Measurements from ENCODE around the gene ABCC5.
"Not testable (repeated sequence)": the region's sequence is repeated elsewhere in the genome, so short reads cannot be mapped to it uniquely, and the experiment has no call there.

Gene ABCC5

GRCh38 chr3:184017672-184018423 is at the start of gene ABCC5:
Gene ABCC5, minus strand, starts transcription at chr3:184017884. Its CDS starts 3,492 bp downstream, at chr3:184014392.
- peak within 1 kb of the TSS; percentile 94 for H3K27ac Mint-ChIP-seq

DNA sequence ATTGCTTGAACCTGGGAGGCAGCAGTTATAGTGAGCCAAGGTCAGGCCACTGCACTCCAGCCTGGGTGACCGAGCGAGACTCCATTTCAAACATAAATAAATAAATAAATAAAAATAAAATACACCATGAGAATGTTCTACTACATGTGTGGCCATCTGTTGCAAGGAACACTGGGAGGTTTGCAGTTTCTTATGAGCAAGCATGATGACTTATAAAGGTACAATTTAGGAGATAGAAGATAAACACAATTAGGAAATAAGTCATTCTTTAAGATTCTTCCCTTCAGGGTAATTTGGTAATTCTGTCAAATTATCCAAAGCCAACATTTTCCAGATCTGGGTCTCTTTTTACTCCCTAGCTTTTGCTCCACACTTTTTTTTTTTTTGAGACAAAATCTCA is 48.5 kb upstream of the ABCC5 start:
- Mint-ChIP-seq H3K9me3 (peaks cover 9% of the 10 kb centered on the region), H3K4me1 (ENCODE audit: low read depth) (no peaks in the 10 kb centered on the region), H3K27me3 (peaks cover 8% of the 10 kb centered on the region), H3K36me3 (ENCODE audit: low read depth) (no peaks in the 10 kb centered on the region), H3K4me3 (no peak overlapping the region), H3K27ac (no peak overlapping the region)
- intact Hi-C loops (cut with micrococcal nuclease): no loop called here

More at GRCh38 chr3:184017672-184018423, at the start of gene ABCC5:
- H3K36me3 Mint-ChIP-seq (ENCODE audit: low read depth): peaks cover 46% of the 10 kb centered on the region
- peaks cover 3% of the 10 kb centered on the region for H3K27me3 Mint-ChIP-seq
- no peaks in the 10 kb centered on the region for H3K9me3 Mint-ChIP-seq
- peaks cover 45% of the 10 kb centered on the region for H3K4me1 Mint-ChIP-seq (ENCODE audit: low read depth)
- intact Hi-C loops (cut with micrococcal nuclease): loop anchor here (1.0 to 5.0 kb wide), 5 partner anchors 11 to 234 kb away; no protein-coding TSS in a partner anchor
- peak within 1 kb of the TSS; percentile 98 for H3K4me3 Mint-ChIP-seq

DNA sequence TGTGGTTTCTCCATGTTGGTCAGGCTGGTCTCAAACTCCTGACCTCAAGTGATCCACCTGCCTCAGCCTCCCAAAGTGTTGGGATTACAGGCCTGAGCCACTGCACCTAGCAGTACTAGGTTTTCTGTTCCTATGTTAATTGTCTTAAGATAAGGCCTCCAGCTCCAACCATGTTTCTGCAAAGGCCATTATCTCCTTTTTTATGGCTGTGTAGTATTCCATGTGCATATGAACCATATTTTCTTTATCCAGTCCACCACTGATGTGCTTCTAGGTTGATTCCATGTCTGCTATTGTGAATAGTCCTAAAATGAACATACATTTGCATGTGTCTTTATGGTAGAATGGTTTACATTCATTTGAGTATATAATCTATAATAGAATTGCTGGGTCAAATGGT is 45.0 kb upstream of the ABCC5 start:
- Mint-ChIP-seq H3K9me3 (no peaks in the 10 kb centered on the region), H3K4me3 (no peak overlapping the region), H3K36me3 (ENCODE audit: low read depth) (no peaks in the 10 kb centered on the region), H3K27me3 (peaks cover 5% of the 10 kb centered on the region), H3K27ac (no peak overlapping the region), H3K4me1 (ENCODE audit: low read depth) (no peaks in the 10 kb centered on the region)
- intact Hi-C loops (cut with micrococcal nuclease): no loop called here

- H3K4me1 Mint-ChIP-seq (ENCODE audit: low read depth): no peaks in the 10 kb centered on the region
- no peaks in the 10 kb centered on the region for H3K36me3 Mint-ChIP-seq (ENCODE audit: low read depth)
- intact Hi-C loops (cut with micrococcal nuclease): no loop called here
- H3K9me3 Mint-ChIP-seq: no peaks in the 10 kb centered on the region
- H3K27me3 Mint-ChIP-seq: peaks cover 3% of the 10 kb centered on the region
- no peak overlapping the region for H3K27ac Mint-ChIP-seq
- no peak overlapping the region for H3K4me3 Mint-ChIP-seq
These were observed 41.7 kb upstream of the ABCC5 start for GRCh38 chr3:184059424-184059823.

- H3K27ac Mint-ChIP-seq: no peak overlapping the region
- no peak overlapping the region for H3K4me3 Mint-ChIP-seq
- no peaks in the 10 kb centered on the region for H3K27me3 Mint-ChIP-seq
- intact Hi-C loops (cut with micrococcal nuclease): no loop called here
- H3K4me1 Mint-ChIP-seq (ENCODE audit: low read depth): no peaks in the 10 kb centered on the region
- H3K36me3 Mint-ChIP-seq (ENCODE audit: low read depth): no peaks in the 10 kb centered on the region
- no peaks in the 10 kb centered on the region for H3K9me3 Mint-ChIP-seq
These were observed 40.3 kb upstream of the ABCC5 start for GRCh38 chr3:184058029-184058428.

DNA sequence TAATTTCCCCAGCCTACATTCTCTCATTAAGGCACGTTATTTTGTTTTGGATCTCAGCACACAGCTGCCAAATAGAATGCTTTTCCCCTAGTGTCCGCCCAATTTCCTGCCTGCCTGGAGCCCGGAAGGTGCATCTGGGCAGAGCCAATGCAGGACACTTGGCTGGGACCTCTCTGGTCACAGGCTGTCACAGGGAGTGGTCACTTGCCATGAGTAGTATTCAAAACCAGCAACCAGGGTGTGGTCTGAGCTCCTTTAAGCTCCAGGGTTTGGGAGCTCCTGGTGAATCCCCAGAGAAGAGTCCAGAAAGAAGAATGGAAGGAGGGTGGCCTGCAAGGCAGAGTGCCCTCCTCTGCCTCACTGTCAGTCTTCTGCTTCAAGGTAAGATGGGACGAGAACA is 35.1 kb upstream of the ABCC5 start, which contains the start of gene HTR3C:
Gene HTR3C, plus strand, starts transcription at position 281 of the 400 bp plus-strand sequence. Its CDS starts 34 bp downstream, at position 315.
- Mint-ChIP-seq H3K27me3 (peaks cover 5% of the 10 kb centered on the region), H3K4me1 (ENCODE audit: low read depth) (peaks cover 6% of the 10 kb centered on the region)
- intact Hi-C loops (cut with micrococcal nuclease): no loop called here

DNA sequence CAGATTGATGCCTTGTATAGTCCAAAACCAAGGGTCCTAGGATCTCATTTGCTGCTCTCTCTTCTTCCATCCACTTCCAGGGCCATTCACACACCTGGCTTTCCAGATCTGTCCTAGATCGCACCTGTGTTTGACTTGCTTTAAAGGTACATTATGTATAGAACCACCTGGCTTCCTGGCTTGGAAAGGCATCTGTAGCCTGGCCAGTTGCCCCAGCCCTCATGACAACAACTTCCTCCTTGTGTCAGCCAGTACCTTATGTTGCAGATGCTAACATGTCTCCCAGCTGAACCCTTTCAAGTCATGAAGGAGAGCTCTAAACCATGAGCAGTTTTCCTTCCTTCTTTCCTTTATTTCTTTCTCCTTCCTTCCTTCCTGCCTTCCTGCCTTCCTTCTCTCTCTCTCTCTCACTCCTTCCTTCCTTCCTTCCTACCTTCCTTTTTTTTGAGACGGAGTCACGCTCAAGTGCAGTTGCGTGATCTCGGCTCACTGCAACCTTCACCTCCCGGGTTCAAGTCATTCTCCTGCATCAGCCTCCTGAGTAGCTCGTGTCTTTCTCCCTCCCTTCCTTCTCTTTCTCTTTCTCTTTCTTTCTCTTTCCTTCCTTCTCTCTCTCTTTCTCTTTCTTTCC is 32.6 kb upstream of the ABCC5 start:
- H3K4me3 Mint-ChIP-seq: no peak overlapping the region
- no peaks in the 10 kb centered on the region for H3K9me3 Mint-ChIP-seq
- no peak overlapping the region for H3K27ac Mint-ChIP-seq
- H3K4me1 Mint-ChIP-seq (ENCODE audit: low read depth): peaks cover 6% of the 10 kb centered on the region
- no peaks in the 10 kb centered on the region for H3K36me3 Mint-ChIP-seq (ENCODE audit: low read depth)
- intact Hi-C loops (cut with micrococcal nuclease): no loop called here
- H3K27me3 Mint-ChIP-seq: peaks cover 5% of the 10 kb centered on the region

More for the DNA sequence above, 35.1 kb upstream of the ABCC5 start, which contains the start of gene HTR3C:
- Mint-ChIP-seq H3K4me3 (no peak within 1 kb of the TSS), H3K36me3 (ENCODE audit: low read depth) (no peaks in the 10 kb centered on the region), H3K27ac (no peak within 1 kb of the TSS), H3K9me3 (no peaks in the 10 kb centered on the region)

DNA sequence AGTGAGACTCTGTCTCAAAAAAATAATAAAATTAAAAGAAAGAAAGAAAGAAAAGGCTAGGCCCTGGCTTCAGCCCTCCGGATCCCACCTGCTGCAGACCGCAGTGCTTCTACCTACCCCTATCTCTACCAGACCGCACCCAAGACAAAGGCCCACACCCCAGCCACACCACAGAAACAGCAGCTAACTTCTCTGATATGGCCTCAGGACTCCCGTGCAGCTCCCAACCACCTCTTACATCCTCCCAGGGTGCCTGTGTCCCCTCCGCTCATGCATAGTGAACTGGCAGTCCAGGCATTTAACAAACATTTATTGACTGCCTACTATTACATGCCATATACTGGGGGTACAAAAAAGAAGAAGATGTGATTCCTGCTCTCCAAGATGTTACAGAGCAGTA is 28.3 kb upstream of the ABCC5 start:
- no peaks in the 10 kb centered on the region for H3K9me3 Mint-ChIP-seq
- no peaks in the 10 kb centered on the region for H3K36me3 Mint-ChIP-seq (ENCODE audit: low read depth)
- H3K4me1 Mint-ChIP-seq (ENCODE audit: low read depth): peaks cover 6% of the 10 kb centered on the region
- intact Hi-C loops (cut with micrococcal nuclease): no loop called here
- no peak overlapping the region for H3K27ac Mint-ChIP-seq
- no peak overlapping the region for H3K4me3 Mint-ChIP-seq
- H3K27me3 Mint-ChIP-seq: no peaks in the 10 kb centered on the region

GRCh38 chr3:184042617-184043016 is 24.9 kb upstream of the ABCC5 start:
- no peaks in the 10 kb centered on the region for H3K27me3 Mint-ChIP-seq
- intact Hi-C loops (cut with micrococcal nuclease): no loop called here
- no peaks in the 10 kb centered on the region for H3K36me3 Mint-ChIP-seq (ENCODE audit: low read depth)
- no peak overlapping the region for H3K27ac Mint-ChIP-seq
- no peaks in the 10 kb centered on the region for H3K9me3 Mint-ChIP-seq
- H3K4me1 Mint-ChIP-seq (ENCODE audit: low read depth): no peaks in the 10 kb centered on the region
- H3K4me3 Mint-ChIP-seq: no peak overlapping the region

GRCh38 chr3:184040010-184040409 is 22.3 kb upstream of the ABCC5 start:
- no peak overlapping the region for H3K27ac Mint-ChIP-seq
- no peaks in the 10 kb centered on the region for H3K27me3 Mint-ChIP-seq
- no peaks in the 10 kb centered on the region for H3K36me3 Mint-ChIP-seq (ENCODE audit: low read depth)
- intact Hi-C loops (cut with micrococcal nuclease): no loop called here
- no peaks in the 10 kb centered on the region for H3K4me1 Mint-ChIP-seq (ENCODE audit: low read depth)
- no peak overlapping the region for H3K4me3 Mint-ChIP-seq
- no peaks in the 10 kb centered on the region for H3K9me3 Mint-ChIP-seq

- Mint-ChIP-seq H3K9me3 (no peaks in the 10 kb centered on the region), H3K27me3 (peaks cover 2% of the 10 kb centered on the region), H3K4me3 (no peak overlapping the region), H3K36me3 (ENCODE audit: low read depth) (no peaks in the 10 kb centered on the region), H3K27ac (no peak overlapping the region), H3K4me1 (ENCODE audit: low read depth) (no peaks in the 10 kb centered on the region)
- intact Hi-C loops (cut with micrococcal nuclease): no loop called here
These were observed 21.7 kb upstream of the ABCC5 start for GRCh38 chr3:184039414-184039813.

DNA sequence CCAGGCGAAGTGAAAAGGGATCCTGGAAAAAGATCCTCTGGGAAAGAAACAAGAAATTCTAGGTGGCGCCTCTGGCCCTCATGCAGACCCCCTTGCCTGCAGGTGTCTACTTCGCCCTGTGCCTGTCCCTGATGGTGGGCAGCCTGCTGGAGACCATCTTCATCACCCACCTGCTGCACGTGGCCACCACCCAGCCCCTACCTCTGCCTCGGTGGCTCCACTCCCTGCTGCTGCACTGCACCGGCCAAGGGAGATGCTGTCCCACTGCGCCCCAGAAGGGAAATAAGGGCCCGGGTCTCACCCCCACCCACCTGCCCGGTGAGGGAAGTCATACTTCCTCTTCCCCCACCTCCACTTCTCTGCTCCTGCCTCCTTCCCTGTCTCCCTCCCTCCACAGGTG is 20.6 kb upstream of the ABCC5 start:
- intact Hi-C loops (cut with micrococcal nuclease); H3K4me1 Mint-ChIP-seq (ENCODE audit: low read depth); H3K27me3 Mint-ChIP-seq; H3K4me3 Mint-ChIP-seq; H3K36me3 Mint-ChIP-seq (ENCODE audit: low read depth); H3K27ac Mint-ChIP-seq; H3K9me3 Mint-ChIP-seq: not testable (repeated sequence)

- Mint-ChIP-seq H3K9me3 (no peaks in the 10 kb centered on the region), H3K36me3 (ENCODE audit: low read depth) (no peaks in the 10 kb centered on the region), H3K4me1 (ENCODE audit: low read depth) (no peaks in the 10 kb centered on the region), H3K27ac (no peak overlapping the region), H3K4me3 (no peak overlapping the region), H3K27me3 (peaks cover 8% of the 10 kb centered on the region)
- intact Hi-C loops (cut with micrococcal nuclease): no loop called here
These were observed 20.1 kb upstream of the ABCC5 start for GRCh38 chr3:184037816-184038215.

- Mint-ChIP-seq H3K27ac (peak within 1 kb of the TSS; percentile 37), H3K27me3 (peaks cover 9% of the 10 kb centered on the region), H3K9me3 (no peaks in the 10 kb centered on the region), H3K4me1 (ENCODE audit: low read depth) (peaks cover 8% of the 10 kb centered on the region), H3K36me3 (ENCODE audit: low read depth) (no peaks in the 10 kb centered on the region), H3K4me3 (no peak within 1 kb of the TSS)
- intact Hi-C loops (cut with micrococcal nuclease): no loop called here
These were observed 13.6 kb upstream of the ABCC5 start, which contains the start of gene HTR3D for GRCh38 chr3:184031187-184031792. Gene HTR3D, plus strand, starts transcription at chr3:184031742. Its CDS starts 0 bp downstream, at chr3:184031742.

Measured in dendritic cell treated with granulocyte-macrophage colony-stimulating factor and Interleukin-4, amounts not matched to agents 40 ng/mL and 50 ng/mL, for 4 days (primary cell).